ENCODE results near the gene PCK2.

- TF ChIP-seq POLR2AphosphoS5 (IDR thresholded peaks at IDR 0.05; ENCODE audit: insufficient read depth, low read depth, low read length): no peak
- TF ChIP-seq JUN (IDR thresholded peaks at IDR 0.05; ENCODE audit: borderline replicate concordance, insufficient read depth, insufficient read length, low read depth): no peak
- TF ChIP-seq CTCF (IDR thresholded peaks at IDR 0.05; ENCODE audit: extremely low read depth in 1 of 2, insufficient read depth in 1 of 2, low read depth in 1 of 2, low read length in 2 of 2): no peak
- TF ChIP-seq EZH2 (IDR thresholded peaks at IDR 0.05; ENCODE audit: borderline replicate concordance, low read depth, low read length, severe bottlenecking): no peak
- TF ChIP-seq POLR2A (IDR thresholded peaks at IDR 0.05; ENCODE audit: low read depth, low read length): no peak
- TF ChIP-seq MAX (IDR thresholded peaks at IDR 0.05; ENCODE audit: insufficient read depth, insufficient read length): no peak
- no peak for TF ChIP-seq MYC (IDR thresholded peaks at IDR 0.05; ENCODE audit: low read depth, low read length)
- no peak for TF ChIP-seq FOS (IDR thresholded peaks at IDR 0.05; ENCODE audit: borderline replicate concordance, insufficient read depth, low read length)
These were observed 56.9 kb downstream of the PCK2 start for GRCh38 chr14:24150993-24151392.
